ENCODE measurements around the gene TOMM20.

Gene TOMM20

GRCh38 chr1:235077163-235077540, 51.5 kb downstream of the TOMM20 start:
- H3K9me2 ChIP-seq (replicated peaks; ENCODE audit: control insufficient read depth, low read length): no peaks in the 10 kb centered on the region
- H3K27me3 ChIP-seq (ENCODE audit: control insufficient read depth, low read length): no peaks in the 10 kb centered on the region; the same call in 1 of the 2 replicates
- TF ChIP-seq, protein P1, sequence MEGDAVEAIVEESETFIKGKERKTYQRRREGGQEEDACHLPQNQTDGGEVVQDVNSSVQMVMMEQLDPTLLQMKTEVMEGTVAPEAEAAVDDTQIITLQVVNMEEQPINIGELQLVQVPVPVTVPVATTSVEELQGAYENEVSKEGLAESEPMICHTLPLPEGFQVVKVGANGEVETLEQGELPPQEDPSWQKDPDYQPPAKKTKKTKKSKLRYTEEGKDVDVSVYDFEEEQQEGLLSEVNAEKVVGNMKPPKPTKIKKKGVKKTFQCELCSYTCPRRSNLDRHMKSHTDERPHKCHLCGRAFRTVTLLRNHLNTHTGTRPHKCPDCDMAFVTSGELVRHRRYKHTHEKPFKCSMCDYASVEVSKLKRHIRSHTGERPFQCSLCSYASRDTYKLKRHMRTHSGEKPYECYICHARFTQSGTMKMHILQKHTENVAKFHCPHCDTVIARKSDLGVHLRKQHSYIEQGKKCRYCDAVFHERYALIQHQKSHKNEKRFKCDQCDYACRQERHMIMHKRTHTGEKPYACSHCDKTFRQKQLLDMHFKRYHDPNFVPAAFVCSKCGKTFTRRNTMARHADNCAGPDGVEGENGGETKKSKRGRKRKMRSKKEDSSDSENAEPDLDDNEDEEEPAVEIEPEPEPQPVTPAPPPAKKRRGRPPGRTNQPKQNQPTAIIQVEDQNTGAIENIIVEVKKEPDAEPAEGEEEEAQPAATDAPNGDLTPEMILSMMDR (IDR thresholded peaks at IDR 0.05; ENCODE audit: low read depth, low read length, poor library complexity, severe bottlenecking): no peak
- TF ChIP-seq EZH2phosphoT487 (IDR thresholded peaks at IDR 0.05; ENCODE audit: borderline replicate concordance, low read length): no peak
- no peaks in the 10 kb centered on the region for H3K36me3 ChIP-seq (ENCODE audit: control insufficient read depth, low read length)
- H3K4me3 ChIP-seq (ENCODE audit: low read length): no peak overlapping the region
- no peaks in the 10 kb centered on the region for H4K20me1 ChIP-seq (ENCODE audit: control insufficient read depth, insufficient read depth, low read depth, low read length)
- H3F3A ChIP-seq (ENCODE audit: control insufficient read depth, insufficient read depth): peaks cover 4% of the 10 kb centered on the region
- no peak overlapping the region for H3K27ac ChIP-seq (ENCODE audit: low read depth, low read length)
- peaks cover 18% of the 10 kb centered on the region for H3K4me1 ChIP-seq (ENCODE audit: control insufficient read depth, low read length)
- H3K79me2 ChIP-seq (ENCODE audit: control insufficient read depth, low read length): no peaks in the 10 kb centered on the region; the same call in 1 of the 2 replicates
- peaks cover 5% of the 10 kb centered on the region; the same call in 1 of the 2 replicates for H3K9me3 ChIP-seq (ENCODE audit: control insufficient read depth, insufficient read depth, low read length)
- H3K4me2 ChIP-seq (ENCODE audit: low read length): no peak overlapping the region

GRCh38 chr1:235076504-235077162, 52.0 kb downstream of the TOMM20 start:
- Histone ChIP-seq H3K4me2 (ENCODE audit: low read length) (no peak overlapping the region), H3K27me3 (ENCODE audit: control insufficient read depth, low read length) (no peaks in the 10 kb centered on the region; the same call in 1 of the 2 replicates), H3K4me3 (ENCODE audit: low read length) (no peak overlapping the region), H3F3A (ENCODE audit: control insufficient read depth, insufficient read depth) (peaks cover 4% of the 10 kb centered on the region), H3K9me3 (ENCODE audit: control insufficient read depth, insufficient read depth, low read length) (peaks cover 5% of the 10 kb centered on the region; the same call in 1 of the 2 replicates), H3K27ac (ENCODE audit: low read depth, low read length) (no peak overlapping the region), H4K20me1 (ENCODE audit: control insufficient read depth, insufficient read depth, low read depth, low read length) (no peaks in the 10 kb centered on the region), H3K79me2 (ENCODE audit: control insufficient read depth, low read length) (no peaks in the 10 kb centered on the region; the same call in 1 of the 2 replicates), H3K36me3 (ENCODE audit: control insufficient read depth, low read length) (no peaks in the 10 kb centered on the region), H3K9me2 (replicated peaks; ENCODE audit: control insufficient read depth, low read length) (no peaks in the 10 kb centered on the region), H3K4me1 (ENCODE audit: control insufficient read depth, low read length) (peaks cover 18% of the 10 kb centered on the region)
- TF ChIP-seq EZH2phosphoT487 (IDR thresholded peaks at IDR 0.05; ENCODE audit: borderline replicate concordance, low read length): no peak
- TF ChIP-seq, protein P1 (IDR thresholded peaks at IDR 0.05; ENCODE audit: low read depth, low read length, poor library complexity, severe bottlenecking): no peak

- H3K27me3 ChIP-seq (ENCODE audit: control insufficient read depth, low read length): no peaks in the 10 kb centered on the region; the same call in 1 of the 2 replicates
- H3K4me1 ChIP-seq (ENCODE audit: control insufficient read depth, low read length): peaks cover 18% of the 10 kb centered on the region
- H3K36me3 ChIP-seq (ENCODE audit: control insufficient read depth, low read length): no peaks in the 10 kb centered on the region
- peaks cover 4% of the 10 kb centered on the region; the same call in 1 of the 2 replicates for H3F3A ChIP-seq (ENCODE audit: control insufficient read depth, insufficient read depth)
- no peaks in the 10 kb centered on the region; the same call in 1 of the 2 replicates for H3K79me2 ChIP-seq (ENCODE audit: control insufficient read depth, low read length)
- no peaks in the 10 kb centered on the region for H4K20me1 ChIP-seq (ENCODE audit: control insufficient read depth, insufficient read depth, low read depth, low read length)
- H3K9me2 ChIP-seq (replicated peaks; ENCODE audit: control insufficient read depth, low read length): no peaks in the 10 kb centered on the region
- H3K4me2 ChIP-seq (ENCODE audit: low read length): no peak overlapping the region
- no peak overlapping the region for H3K4me3 ChIP-seq (ENCODE audit: low read length)
- H3K9me3 ChIP-seq (ENCODE audit: control insufficient read depth, insufficient read depth, low read length): peaks cover 5% of the 10 kb centered on the region; the same call in 1 of the 2 replicates
- H3K27ac ChIP-seq (ENCODE audit: low read depth, low read length): no peak overlapping the region
- TF ChIP-seq, protein P1 (IDR thresholded peaks at IDR 0.05; ENCODE audit: low read depth, low read length, poor library complexity, severe bottlenecking): no peak
- no peak for TF ChIP-seq EZH2phosphoT487 (IDR thresholded peaks at IDR 0.05; ENCODE audit: borderline replicate concordance, low read length)
Observed at GRCh38 chr1:235075777-235076308, 52.8 kb downstream of the TOMM20 start.

Measured in DOHH2 (cell line).